ENCODE measurements around the gene SF3B1. TPM values are rescaled to one million over a fixed set of nuclear protein-coding genes. Genes with fewer than 3 reads are reported as not detected.

Gene SF3B1
- total RNA-seq, 1 experiment from 2014 or later = 274 TPM

GRCh38 chr2:197450465-197450864 is 15.6 kb upstream of the SF3B1 start:
- H3K27me3 ChIP-seq (replicated peaks; ENCODE audit: control insufficient read depth, insufficient read depth, low read length) = no peaks in the 10 kb centered on the region
- H3K36me3 ChIP-seq (ENCODE audit: control insufficient read depth, insufficient read depth, low read length) = no peaks in the 10 kb centered on the region
- ChIA-PET CTCF (interaction anchor here (0.6 kb wide), 1 partner anchor 15 kb away, joined by 3 read pairs; the partner anchor contains the start of gene SF3B1), POLR2A (interaction anchor here (0.9 to 4.0 kb wide), 4 partner anchors 10 to 254 kb away, joined by 3 to 64 read pairs (median 12); partner anchors contain the start of genes HSPD1, HSPE1, MARS2 and SF3B1)
- no peak overlapping the region for H3K4me3 ChIP-seq (ENCODE audit: low read depth, low read length)
- Mint-ChIP-seq H3K27ac (ENCODE audit: unreplicated experiment) (no peak overlapping the region), H3K4me3 (ENCODE audit: unreplicated experiment) (no peak overlapping the region), H3K27me3 (ENCODE audit: insufficient read depth, unreplicated experiment) (no peaks in the 10 kb centered on the region), H3K36me3 (ENCODE audit: insufficient read depth, unreplicated experiment) (peaks cover 25% of the 10 kb centered on the region), H3K9me3 (ENCODE audit: unreplicated experiment) (no peaks in the 10 kb centered on the region), H3K4me1 (ENCODE audit: low read depth, unreplicated experiment) (peaks cover 12% of the 10 kb centered on the region)
- no TSS peak for BruUV-seq (replicated peaks)
- intact Hi-C loops (cut with micrococcal nuclease; ENCODE audit: unreplicated experiment) = loop anchor here (10.0 kb wide), 1 partner anchor 254 kb away; the partner anchor contains the start of gene MARS2
- TF ChIP-seq, protein P1, sequence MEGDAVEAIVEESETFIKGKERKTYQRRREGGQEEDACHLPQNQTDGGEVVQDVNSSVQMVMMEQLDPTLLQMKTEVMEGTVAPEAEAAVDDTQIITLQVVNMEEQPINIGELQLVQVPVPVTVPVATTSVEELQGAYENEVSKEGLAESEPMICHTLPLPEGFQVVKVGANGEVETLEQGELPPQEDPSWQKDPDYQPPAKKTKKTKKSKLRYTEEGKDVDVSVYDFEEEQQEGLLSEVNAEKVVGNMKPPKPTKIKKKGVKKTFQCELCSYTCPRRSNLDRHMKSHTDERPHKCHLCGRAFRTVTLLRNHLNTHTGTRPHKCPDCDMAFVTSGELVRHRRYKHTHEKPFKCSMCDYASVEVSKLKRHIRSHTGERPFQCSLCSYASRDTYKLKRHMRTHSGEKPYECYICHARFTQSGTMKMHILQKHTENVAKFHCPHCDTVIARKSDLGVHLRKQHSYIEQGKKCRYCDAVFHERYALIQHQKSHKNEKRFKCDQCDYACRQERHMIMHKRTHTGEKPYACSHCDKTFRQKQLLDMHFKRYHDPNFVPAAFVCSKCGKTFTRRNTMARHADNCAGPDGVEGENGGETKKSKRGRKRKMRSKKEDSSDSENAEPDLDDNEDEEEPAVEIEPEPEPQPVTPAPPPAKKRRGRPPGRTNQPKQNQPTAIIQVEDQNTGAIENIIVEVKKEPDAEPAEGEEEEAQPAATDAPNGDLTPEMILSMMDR (IDR thresholded peaks at IDR 0.05; ENCODE audit: insufficient read depth in 1 of 2, low read depth in 1 of 2, low read length in 1 of 2, severe bottlenecking in 1 of 2, unreplicated experiment in 1 of 2) = no peak
- no peak for DNase-seq
- H3K4me1 ChIP-seq = peaks cover 16% of the 10 kb centered on the region
- H3K9me3 ChIP-seq = no peaks in the 10 kb centered on the region; the same call in 1 of the 2 replicates

GRCh38 chr2:197446844-197447243 is 12.0 kb upstream of the SF3B1 start:
- Histone ChIP-seq H3K9me3 (no peaks in the 10 kb centered on the region; the same call in 1 of the 2 replicates), H3K27me3 (replicated peaks; ENCODE audit: control insufficient read depth, insufficient read depth, low read length) (no peaks in the 10 kb centered on the region), H3K4me1 (peaks cover 7% of the 10 kb centered on the region; the same call in 1 of the 2 replicates), H3K36me3 (ENCODE audit: control insufficient read depth, insufficient read depth, low read length) (no peaks in the 10 kb centered on the region), H3K4me3 (ENCODE audit: low read depth, low read length) (no peak overlapping the region)
- no peak for DNase-seq
- ChIA-PET POLR2A (no interaction called here), CTCF (no interaction called here)
- no TSS peak for BruUV-seq (replicated peaks)
- intact Hi-C loops (cut with micrococcal nuclease; ENCODE audit: unreplicated experiment) = no loop called here
- TF ChIP-seq, protein P1 (IDR thresholded peaks at IDR 0.05; ENCODE audit: insufficient read depth in 1 of 2, low read depth in 1 of 2, low read length in 1 of 2, severe bottlenecking in 1 of 2, unreplicated experiment in 1 of 2) = no peak
- no peak overlapping the region for H3K27ac Mint-ChIP-seq (ENCODE audit: unreplicated experiment)
- no peaks in the 10 kb centered on the region for H3K27me3 Mint-ChIP-seq (ENCODE audit: insufficient read depth, unreplicated experiment)
- H3K4me3 Mint-ChIP-seq (ENCODE audit: unreplicated experiment) = no peak overlapping the region
- H3K9me3 Mint-ChIP-seq (ENCODE audit: unreplicated experiment) = no peaks in the 10 kb centered on the region
- H3K36me3 Mint-ChIP-seq (ENCODE audit: insufficient read depth, unreplicated experiment) = no peaks in the 10 kb centered on the region
- H3K4me1 Mint-ChIP-seq (ENCODE audit: low read depth, unreplicated experiment) = peaks cover 4% of the 10 kb centered on the region

- Mint-ChIP-seq H3K4me3 (ENCODE audit: unreplicated experiment) (no peak overlapping the region), H3K36me3 (ENCODE audit: insufficient read depth, unreplicated experiment) (no peaks in the 10 kb centered on the region), H3K9me3 (ENCODE audit: unreplicated experiment) (no peaks in the 10 kb centered on the region), H3K27ac (ENCODE audit: unreplicated experiment) (no peak overlapping the region), H3K27me3 (ENCODE audit: insufficient read depth, unreplicated experiment) (no peaks in the 10 kb centered on the region), H3K4me1 (ENCODE audit: low read depth, unreplicated experiment) (no peaks in the 10 kb centered on the region)
- POLR2A ChIA-PET = no interaction called here
- Histone ChIP-seq H3K9me3 (no peaks in the 10 kb centered on the region; the same call in 1 of the 2 replicates), H3K4me1 (no peaks in the 10 kb centered on the region), H3K27me3 (replicated peaks; ENCODE audit: control insufficient read depth, insufficient read depth, low read length) (no peaks in the 10 kb centered on the region), H3K36me3 (ENCODE audit: control insufficient read depth, insufficient read depth, low read length) (no peaks in the 10 kb centered on the region), H3K4me3 (ENCODE audit: low read depth, low read length) (no peak overlapping the region)
- intact Hi-C loops (cut with micrococcal nuclease; ENCODE audit: unreplicated experiment) = no loop called here
- BruUV-seq (replicated peaks) = no TSS peak
- no peak for DNase-seq
- TF ChIP-seq, protein P1 (IDR thresholded peaks at IDR 0.05; ENCODE audit: insufficient read depth in 1 of 2, low read depth in 1 of 2, low read length in 1 of 2, severe bottlenecking in 1 of 2, unreplicated experiment in 1 of 2) = no peak
- CTCF ChIA-PET = no interaction called here
These were observed 10.9 kb upstream of the SF3B1 start for GRCh38 chr2:197445746-197446145.
